ENCODE measurements around the gene PPFIBP2. TPM values are rescaled to one million over a fixed set of nuclear protein-coding genes. Genes with fewer than 3 reads are reported as not detected.

The PPFIBP2 gene
- total and polyA plus RNA-seq, 8 donors: 28.1 to 153 (median 71.9) TPM

DNA sequence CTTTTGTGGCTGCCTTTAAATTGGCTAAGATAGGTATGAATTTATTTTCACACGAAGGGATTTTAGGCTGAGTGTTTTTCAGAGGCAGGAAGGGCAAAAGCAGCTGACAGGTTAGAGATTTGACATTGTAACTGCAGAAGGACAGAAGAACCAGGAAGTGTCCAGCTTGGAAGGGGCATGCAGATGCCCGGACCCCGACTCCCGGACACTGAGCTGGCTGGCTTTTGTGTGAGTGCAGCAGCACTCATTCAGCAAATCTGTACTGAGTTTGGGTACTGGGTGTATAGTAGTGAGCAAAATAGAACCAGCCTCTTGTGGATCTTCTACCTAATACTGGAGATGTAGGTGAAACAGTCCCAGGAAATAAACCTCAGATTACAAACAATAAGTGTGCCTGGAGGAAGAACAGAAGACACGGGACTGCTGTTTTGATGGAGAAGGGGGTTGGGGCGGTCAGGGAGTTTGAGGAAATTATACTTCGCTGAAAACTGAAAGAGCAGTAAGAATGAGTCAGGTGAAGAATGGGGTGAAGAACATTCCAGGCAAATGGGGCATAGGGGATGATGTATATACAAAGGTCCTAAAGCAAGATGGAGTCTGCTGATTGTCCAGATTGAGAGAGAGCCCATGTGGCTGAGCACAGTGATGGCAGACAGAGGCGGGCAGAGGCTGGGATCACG lies 64.6 kb downstream of the PPFIBP2 start:
- Histone ChIP-seq H3K4me1 (peaks cover 56 to 81% (median 71%) of the 10 kb centered on the region in 4 donors), H3K4me3 (peak overlapping the region; percentile 18 to 37 (median 30)), H3K27ac (peak overlapping the region; percentile 82 to 90 (median 85)), H3K9me3 (no peaks in the 10 kb centered on the region), H3K27me3 (no peaks in the 10 kb centered on the region), H3K36me3 (no peaks in the 10 kb centered on the region)
- 38 to 48% (median 39%) methylated on average over 9 of the region's 9 CpGs for WGBS, 5 donors
- DNase-seq: no peak
- intact Hi-C loops (cut with DNase I; ENCODE audit: low total_unique reads): no loop called here
- TF ChIP-seq, protein P1, sequence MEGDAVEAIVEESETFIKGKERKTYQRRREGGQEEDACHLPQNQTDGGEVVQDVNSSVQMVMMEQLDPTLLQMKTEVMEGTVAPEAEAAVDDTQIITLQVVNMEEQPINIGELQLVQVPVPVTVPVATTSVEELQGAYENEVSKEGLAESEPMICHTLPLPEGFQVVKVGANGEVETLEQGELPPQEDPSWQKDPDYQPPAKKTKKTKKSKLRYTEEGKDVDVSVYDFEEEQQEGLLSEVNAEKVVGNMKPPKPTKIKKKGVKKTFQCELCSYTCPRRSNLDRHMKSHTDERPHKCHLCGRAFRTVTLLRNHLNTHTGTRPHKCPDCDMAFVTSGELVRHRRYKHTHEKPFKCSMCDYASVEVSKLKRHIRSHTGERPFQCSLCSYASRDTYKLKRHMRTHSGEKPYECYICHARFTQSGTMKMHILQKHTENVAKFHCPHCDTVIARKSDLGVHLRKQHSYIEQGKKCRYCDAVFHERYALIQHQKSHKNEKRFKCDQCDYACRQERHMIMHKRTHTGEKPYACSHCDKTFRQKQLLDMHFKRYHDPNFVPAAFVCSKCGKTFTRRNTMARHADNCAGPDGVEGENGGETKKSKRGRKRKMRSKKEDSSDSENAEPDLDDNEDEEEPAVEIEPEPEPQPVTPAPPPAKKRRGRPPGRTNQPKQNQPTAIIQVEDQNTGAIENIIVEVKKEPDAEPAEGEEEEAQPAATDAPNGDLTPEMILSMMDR (IDR thresholded peaks at IDR 0.05): no peak
- TF ChIP-seq POLR2A (IDR thresholded peaks at IDR 0.05) (no peak), POLR2AphosphoS5 (IDR thresholded peaks at IDR 0.05) (no peak), EP300 (IDR thresholded peaks at IDR 0.05) (no peak)

- DNase-seq: no peak
- Histone ChIP-seq H3K27me3 (no peaks in the 10 kb centered on the region), H3K4me1 (peaks cover 47 to 72% (median 61%) of the 10 kb centered on the region in 4 donors), H3K4me3 (no peak overlapping the region), H3K9me3 (no peaks in the 10 kb centered on the region), H3K36me3 (no peaks in the 10 kb centered on the region), H3K27ac (peak overlapping the region in 4 of 5 donors; percentile 82 to 90 (median 86))
- 24 to 47% (median 39%) methylated on average over 1 of the region's 1 CpG for WGBS, 5 donors
- TF ChIP-seq EP300 (IDR thresholded peaks at IDR 0.05): no peak
- TF ChIP-seq, protein P1 (IDR thresholded peaks at IDR 0.05): no peak
- no peak for TF ChIP-seq POLR2AphosphoS5 (IDR thresholded peaks at IDR 0.05)
- TF ChIP-seq POLR2A (IDR thresholded peaks at IDR 0.05): no peak
- intact Hi-C loops (cut with DNase I; ENCODE audit: low total_unique reads): no loop called here
Measured at GRCh38 chr11:7579361-7579791, 65.6 kb downstream of the PPFIBP2 start.

DNA sequence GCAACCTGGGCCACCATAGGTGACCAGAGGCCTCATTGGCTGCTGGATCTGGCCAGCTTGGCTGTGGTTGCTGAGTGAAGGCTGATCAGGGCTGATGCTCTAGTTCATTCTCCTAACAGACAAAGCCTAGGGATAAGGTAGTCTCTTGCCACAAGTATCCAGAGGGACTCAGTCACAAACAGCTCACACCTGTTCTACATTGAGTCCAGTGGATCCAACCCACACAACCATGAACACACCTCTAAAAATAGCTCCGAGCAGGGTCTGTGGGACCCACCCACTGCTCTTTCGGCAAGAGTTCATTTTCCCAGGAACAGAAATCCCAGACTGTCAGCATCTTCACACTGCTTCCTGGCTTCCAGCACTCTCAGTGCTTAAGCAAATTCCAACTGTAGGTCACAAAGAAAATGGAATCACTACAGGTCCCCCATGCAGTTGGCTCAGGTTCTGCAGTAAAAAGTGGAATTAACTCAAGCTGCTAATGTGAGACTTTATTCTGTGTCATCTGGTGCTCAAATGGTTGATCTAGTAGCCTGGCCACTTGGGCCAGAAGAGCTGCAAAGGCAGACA lies 67.3 kb downstream of the PPFIBP2 start:
- intact Hi-C loops (cut with DNase I; ENCODE audit: low total_unique reads): no loop called here
- Histone ChIP-seq H3K27me3 (no peaks in the 10 kb centered on the region), H3K27ac (peak overlapping the region in 2 of 5 donors; percentile 9 to 27), H3K36me3 (no peaks in the 10 kb centered on the region), H3K4me3 (no peak overlapping the region), H3K4me1 (peaks cover 30 to 55% (median 44%) of the 10 kb centered on the region in 4 donors), H3K9me3 (no peaks in the 10 kb centered on the region)
- no peak for DNase-seq
- WGBS, 5 donors: 54 to 84% (median 73%) methylated on average over 2 of the region's 2 CpGs
- TF ChIP-seq EP300 (IDR thresholded peaks at IDR 0.05) (no peak), POLR2AphosphoS5 (IDR thresholded peaks at IDR 0.05) (no peak), POLR2A (IDR thresholded peaks at IDR 0.05) (no peak)
- TF ChIP-seq, protein P1 (IDR thresholded peaks at IDR 0.05): no peak

DNA sequence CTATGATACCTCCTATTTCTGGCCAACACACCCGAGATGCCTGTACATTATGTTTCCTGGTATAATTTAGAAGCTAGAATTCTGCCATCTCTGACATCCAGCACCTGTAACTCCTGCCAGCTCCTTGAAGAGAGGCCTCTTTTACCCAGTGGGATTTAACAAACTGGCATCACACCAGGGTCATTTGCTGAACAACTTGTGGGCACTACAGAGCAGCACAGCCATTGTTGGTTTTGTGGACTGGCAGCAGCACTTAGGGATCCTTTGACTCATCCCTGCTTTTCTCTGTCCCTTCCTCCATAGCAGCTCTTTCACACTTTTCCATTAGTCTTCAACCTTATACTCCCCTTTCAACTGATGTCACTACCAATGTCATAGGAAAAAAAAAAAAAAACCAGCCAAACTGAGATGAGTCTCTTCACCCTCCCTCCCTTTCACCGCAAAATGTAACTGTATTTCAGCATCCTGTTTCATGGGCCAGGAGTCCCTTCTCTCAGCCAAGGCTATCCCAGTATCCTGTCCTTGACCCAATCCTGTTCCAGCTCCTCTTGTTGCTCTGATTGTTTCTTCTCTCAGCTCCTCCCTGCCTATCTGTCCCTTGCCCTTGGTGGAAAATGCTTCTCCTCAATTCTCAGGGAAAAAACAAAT lies 68.7 kb downstream of the PPFIBP2 start:
- intact Hi-C loops (cut with DNase I; ENCODE audit: low total_unique reads): no loop called here
- H3K4me1 ChIP-seq: peaks cover 17 to 41% (median 34%) of the 10 kb centered on the region in 4 donors
- peak overlapping the region in 3 of 5 donors; percentile 1 to 48 (median 39) for H3K27ac ChIP-seq
- no peak overlapping the region for H3K4me3 ChIP-seq
- H3K36me3 ChIP-seq: no peaks in the 10 kb centered on the region
- no peaks in the 10 kb centered on the region for H3K27me3 ChIP-seq
- DNase-seq: no peak
- H3K9me3 ChIP-seq: no peaks in the 10 kb centered on the region
- TF ChIP-seq POLR2AphosphoS5 (IDR thresholded peaks at IDR 0.05): no peak
- TF ChIP-seq, protein P1 (IDR thresholded peaks at IDR 0.05): no peak
- TF ChIP-seq POLR2A (IDR thresholded peaks at IDR 0.05): no peak
- no peak for TF ChIP-seq EP300 (IDR thresholded peaks at IDR 0.05)
- WGBS, 5 donors: 65 to 84% (median 73%) methylated on average over 2 of the region's 2 CpGs

Measured in stomach (tissue), 9 donors.